HUES64 (cell line): ENCODE measurements around the gene ZNF644.
"Not testable (repeated sequence)": the region's sequence is repeated elsewhere in the genome, so short reads cannot be mapped to it uniquely, and the experiment has no call there.

ENCODE experiments used
- H3K27ac ChIP-seq: 2 replicates; pipeline ENCODE4 v1.7.0; 2013; ENCODE audit warnings: low read depth, low read length, inconsistent platforms
- H3K27me3 ChIP-seq: 2 replicates; pipeline ENCODE4 v1.6.1; 2013; ENCODE audit warnings: mild to moderate bottlenecking, low read length; ENCODE audit not compliant: insufficient read depth
- H3K36me3 ChIP-seq: 2 replicates; pipeline ENCODE4 v1.6.1; 2013; ENCODE audit warnings: mild to moderate bottlenecking, low read length; ENCODE audit not compliant: insufficient read depth
- H3K4me1 ChIP-seq: 2 replicates; pipeline ENCODE4 v1.6.1; 2013; ENCODE audit warnings: mild to moderate bottlenecking, low read length, moderate library complexity; ENCODE audit not compliant: insufficient read depth
- H3K4me3 ChIP-seq: 2 replicates; pipeline ENCODE4 v1.5.1; 2013; ENCODE audit warnings: mild to moderate bottlenecking, low read length, moderate library complexity
- H3K9ac ChIP-seq: 2 replicates; pipeline ENCODE4 v1.6.1; 2013; ENCODE audit warnings: mild to moderate bottlenecking, low read depth, low read length
- H3K9me3 ChIP-seq: 2 replicates; pipeline ENCODE4 v1.6.1; 2013; ENCODE audit warnings: low read depth, low read length; ENCODE audit not compliant: insufficient read depth
- WGBS: fragments of 150-250, 120-280 bp; methylation state at CpG from one replicate; pipeline ENCODE4 v1.1.7; 2013; ENCODE audit warnings: missing lambda C conversion rate; 5-methylcytosine and 5-hydroxymethylcytosine counted together

ZNF644 gene

GRCh38 chr1:91045284-91045683 is 23.4 kb upstream of the ZNF644 start:
- H3K27me3 ChIP-seq: no peaks in the 10 kb centered on the region
- H3K4me3 ChIP-seq: no peak overlapping the region
- WGBS: 100% methylated on average over 1 of the region's 1 CpG
- no peak overlapping the region for H3K27ac ChIP-seq
- no peaks in the 10 kb centered on the region for H3K4me1 ChIP-seq
- H3K9me3 ChIP-seq: peaks cover 9% of the 10 kb centered on the region; the same call in 1 of the 2 replicates
- no peaks in the 10 kb centered on the region for H3K36me3 ChIP-seq
- H3K9ac ChIP-seq: no peak overlapping the region

DNA sequence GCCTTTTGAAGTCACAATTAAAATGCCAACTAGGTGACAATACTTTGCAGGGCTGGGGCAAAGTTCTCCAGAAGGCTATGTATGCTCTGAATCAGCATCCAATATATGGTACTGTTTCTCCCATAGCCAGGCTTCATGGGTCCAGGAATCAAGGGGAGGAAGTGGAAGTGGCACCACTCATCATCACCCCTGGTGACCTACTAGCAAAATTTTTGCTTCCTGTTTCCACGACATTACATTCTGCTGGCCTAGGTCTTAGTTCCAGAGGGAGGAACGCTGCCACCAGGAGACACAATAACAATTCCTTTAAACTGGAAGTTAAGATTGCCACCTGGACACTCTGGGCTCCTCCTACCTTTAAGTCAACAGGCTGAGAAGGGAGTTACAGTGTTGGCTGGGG is 22.9 kb upstream of the ZNF644 start:
- not testable (repeated sequence) for H3K36me3 ChIP-seq, H3K9me3 ChIP-seq, H3K27me3 ChIP-seq, H3K4me1 ChIP-seq, H3K27ac ChIP-seq, H3K4me3 ChIP-seq, H3K9ac ChIP-seq
- 85% methylated on average over 2 of the region's 2 CpGs for WGBS

DNA sequence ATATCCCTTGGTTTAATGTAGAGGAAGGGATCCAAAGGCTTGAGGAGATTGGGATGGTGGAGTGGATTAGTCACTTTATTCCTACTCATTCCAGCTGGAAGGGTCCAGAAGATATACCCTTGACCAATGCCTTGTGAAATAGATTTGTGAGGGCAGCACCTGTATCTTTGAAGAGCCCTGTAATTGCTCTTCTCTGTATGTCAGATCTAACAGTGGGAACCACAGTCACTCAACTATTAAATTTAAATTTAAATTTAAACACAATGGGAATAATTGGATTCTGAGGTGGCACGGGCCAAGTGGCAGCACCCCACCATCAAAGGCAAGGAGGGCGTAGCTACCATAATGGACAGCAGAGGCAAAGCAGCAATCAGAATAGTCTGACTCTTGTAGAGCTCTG is 20.5 kb upstream of the ZNF644 start:
- not testable (repeated sequence) for H3K4me3 ChIP-seq, H3K27ac ChIP-seq, H3K9ac ChIP-seq, H3K9me3 ChIP-seq, H3K36me3 ChIP-seq, H3K4me1 ChIP-seq
- peaks cover 13% of the 10 kb centered on the region; the same call in 1 of the 2 replicates for H3K27me3 ChIP-seq
- WGBS: 85% methylated on average over 2 of the region's 2 CpGs

- H3K27ac ChIP-seq: no peak overlapping the region
- 96% methylated on average over 5 of the region's 5 CpGs for WGBS
- peaks cover 9% of the 10 kb centered on the region; the same call in 1 of the 2 replicates for H3K9me3 ChIP-seq
- H3K27me3 ChIP-seq: peaks cover 21% of the 10 kb centered on the region; the same call in 1 of the 2 replicates
- H3K4me3 ChIP-seq: no peak overlapping the region
- H3K4me1 ChIP-seq: peaks cover 7% of the 10 kb centered on the region; the same call in 1 of the 2 replicates
- H3K36me3 ChIP-seq: no peaks in the 10 kb centered on the region
- H3K9ac ChIP-seq: no peak overlapping the region
Measured at GRCh38 chr1:91038582-91038981, 16.7 kb upstream of the ZNF644 start.

GRCh38 chr1:91036894-91037829 is 15.3 kb upstream of the ZNF644 start:
- H3K27ac ChIP-seq: no peak overlapping the region
- 94% methylated on average over 4 of the region's 4 CpGs for WGBS

GRCh38 chr1:91032349-91032748 is 10.5 kb upstream of the ZNF644 start:
- H3K27ac ChIP-seq: no peak overlapping the region
- H3K9ac ChIP-seq: no peak overlapping the region
- H3K9me3 ChIP-seq: no peaks in the 10 kb centered on the region
- peaks cover 7% of the 10 kb centered on the region; the same call in 1 of the 2 replicates for H3K4me1 ChIP-seq
- H3K27me3 ChIP-seq: peaks cover 8% of the 10 kb centered on the region; the same call in 1 of the 2 replicates
- no peak overlapping the region for H3K4me3 ChIP-seq
- no peaks in the 10 kb centered on the region for H3K36me3 ChIP-seq

More at GRCh38 chr1:91036894-91037829, 15.3 kb upstream of the ZNF644 start:
- no peak overlapping the region for H3K9ac ChIP-seq
- peaks cover 21% of the 10 kb centered on the region; the same call in 1 of the 2 replicates for H3K27me3 ChIP-seq
- H3K4me1 ChIP-seq: peaks cover 7% of the 10 kb centered on the region; the same call in 1 of the 2 replicates
- peaks cover 6% of the 10 kb centered on the region; the same call in 1 of the 2 replicates for H3K9me3 ChIP-seq
- H3K4me3 ChIP-seq: no peak overlapping the region
- H3K36me3 ChIP-seq: no peaks in the 10 kb centered on the region

GRCh38 chr1:91031081-91031480 is 9.2 kb upstream of the ZNF644 start:
- whole genome bisulfite sequencing: 90% methylated on average over 1 of the region's 1 CpG
- Histone ChIP-seq H3K36me3 (no peaks in the 10 kb centered on the region), H3K9ac (no peak overlapping the region), H3K4me3 (no peak overlapping the region), H3K9me3 (no peaks in the 10 kb centered on the region), H3K27ac (no peak overlapping the region), H3K27me3 (peaks cover 4% of the 10 kb centered on the region; the same call in 1 of the 2 replicates), H3K4me1 (no peaks in the 10 kb centered on the region)

- no peaks in the 10 kb centered on the region for H3K27me3 ChIP-seq
- H3K27ac ChIP-seq: no peak overlapping the region
- peaks cover 14% of the 10 kb centered on the region for H3K4me1 ChIP-seq
- H3K4me3 ChIP-seq: no peak overlapping the region
- 96% methylated on average over 1 of the region's 1 CpG for WGBS
- H3K9me3 ChIP-seq: no peaks in the 10 kb centered on the region
- H3K36me3 ChIP-seq: no peaks in the 10 kb centered on the region
- H3K9ac ChIP-seq: no peak overlapping the region
Measured at GRCh38 chr1:91026777-91027176, 4.9 kb upstream of the ZNF644 start.

GRCh38 chr1:91026320-91026719 is 4.5 kb upstream of the ZNF644 start:
- peaks cover 14% of the 10 kb centered on the region for H3K4me1 ChIP-seq
- H3K27ac ChIP-seq: no peak overlapping the region
- no peaks in the 10 kb centered on the region for H3K27me3 ChIP-seq
- H3K9me3 ChIP-seq: no peaks in the 10 kb centered on the region
- H3K36me3 ChIP-seq: no peaks in the 10 kb centered on the region
- H3K9ac ChIP-seq: no peak overlapping the region
- WGBS: 93% methylated on average over 4 of the region's 4 CpGs
- H3K4me3 ChIP-seq: no peak overlapping the region

- no peak overlapping the region for H3K9ac ChIP-seq
- no peak overlapping the region for H3K4me3 ChIP-seq
- WGBS: 92% methylated on average over 3 of the region's 3 CpGs
- H3K9me3 ChIP-seq: no peaks in the 10 kb centered on the region
- H3K27ac ChIP-seq: no peak overlapping the region
- peaks cover 12% of the 10 kb centered on the region for H3K36me3 ChIP-seq
- H3K27me3 ChIP-seq: no peaks in the 10 kb centered on the region
- peaks cover 23% of the 10 kb centered on the region for H3K4me1 ChIP-seq
Measured at GRCh38 chr1:91024481-91025119, 2.8 kb upstream of the ZNF644 start.

GRCh38 chr1:91022518-91022929 is 689 bp upstream of the ZNF644 start:
- peaks cover 31% of the 10 kb centered on the region for H3K36me3 ChIP-seq
- 76% methylated on average over 4 of the region's 6 CpGs for WGBS
- peak overlapping the region; percentile 100 for H3K9ac ChIP-seq
- no peaks in the 10 kb centered on the region for H3K27me3 ChIP-seq
- peaks cover 12% of the 10 kb centered on the region; the same call in 1 of the 2 replicates for H3K9me3 ChIP-seq
- peaks cover 26% of the 10 kb centered on the region for H3K4me1 ChIP-seq
- H3K4me3 ChIP-seq: peak overlapping the region; percentile 96
- peak overlapping the region; percentile 100 for H3K27ac ChIP-seq
